GM21381 (cell line): ENCODE measurements around the gene SYVN1.

ENCODE experiments used
- ATAC-seq: cut with Tn5 transposase; IDR thresholded peaks from one replicate; pipeline ENCODE4 v1.9.1; 2021; ENCODE audit warnings: mild to moderate bottlenecking, moderate library complexity; ENCODE audit not compliant: unreplicated experiment

The SYVN1 gene

GRCh38 chr11:65113361-65113756 is 21.0 kb downstream of the SYVN1 start:
- no peak for ATAC-seq

- ATAC-seq: no peak
Observed at GRCh38 chr11:65112546-65113360, 21.6 kb downstream of the SYVN1 start.

- ATAC-seq: peak; percentile 62
Observed at GRCh38 chr11:65111744-65112545, 22.4 kb downstream of the SYVN1 start, which contains the start of gene TM7SF2. Gene TM7SF2 (plus strand): TSS chr11:65111872. CDS start chr11:65112016, 144 bp downstream.

- no peak for ATAC-seq
Observed at GRCh38 chr11:65111159-65111743, 23.1 kb downstream of the SYVN1 start.

DNA sequence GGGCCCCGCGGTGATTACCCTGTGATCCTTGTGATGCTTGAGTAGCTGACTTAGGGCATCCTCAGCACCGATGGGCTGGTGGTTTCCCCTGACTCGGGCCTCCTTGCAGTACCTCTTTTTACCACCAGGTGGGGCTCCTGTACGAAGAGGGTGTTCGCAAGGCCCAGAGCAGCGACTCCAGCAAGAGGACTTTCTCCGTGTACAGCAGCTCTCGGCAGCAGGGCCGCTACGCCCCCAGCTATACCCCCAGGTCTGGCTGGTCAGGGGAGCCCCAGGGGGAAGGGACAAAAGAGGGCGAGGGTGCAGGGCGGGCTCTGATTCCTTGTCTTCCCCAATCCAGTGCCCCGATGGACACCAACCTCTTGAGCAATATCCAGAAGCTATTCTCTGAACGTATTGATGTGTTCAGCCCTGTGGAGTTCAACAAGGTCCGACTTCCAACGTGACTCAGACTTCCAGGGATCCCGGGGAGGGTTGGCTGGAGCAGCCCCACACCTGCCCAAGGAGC is 23.9 kb downstream of the SYVN1 start:
- no peak for ATAC-seq

GRCh38 chr11:65109231-65110198 is 24.8 kb downstream of the SYVN1 start:
- ATAC-seq: no peak

GRCh38 chr11:65108469-65109123 is 25.7 kb downstream of the SYVN1 start:
- no peak for ATAC-seq

DNA sequence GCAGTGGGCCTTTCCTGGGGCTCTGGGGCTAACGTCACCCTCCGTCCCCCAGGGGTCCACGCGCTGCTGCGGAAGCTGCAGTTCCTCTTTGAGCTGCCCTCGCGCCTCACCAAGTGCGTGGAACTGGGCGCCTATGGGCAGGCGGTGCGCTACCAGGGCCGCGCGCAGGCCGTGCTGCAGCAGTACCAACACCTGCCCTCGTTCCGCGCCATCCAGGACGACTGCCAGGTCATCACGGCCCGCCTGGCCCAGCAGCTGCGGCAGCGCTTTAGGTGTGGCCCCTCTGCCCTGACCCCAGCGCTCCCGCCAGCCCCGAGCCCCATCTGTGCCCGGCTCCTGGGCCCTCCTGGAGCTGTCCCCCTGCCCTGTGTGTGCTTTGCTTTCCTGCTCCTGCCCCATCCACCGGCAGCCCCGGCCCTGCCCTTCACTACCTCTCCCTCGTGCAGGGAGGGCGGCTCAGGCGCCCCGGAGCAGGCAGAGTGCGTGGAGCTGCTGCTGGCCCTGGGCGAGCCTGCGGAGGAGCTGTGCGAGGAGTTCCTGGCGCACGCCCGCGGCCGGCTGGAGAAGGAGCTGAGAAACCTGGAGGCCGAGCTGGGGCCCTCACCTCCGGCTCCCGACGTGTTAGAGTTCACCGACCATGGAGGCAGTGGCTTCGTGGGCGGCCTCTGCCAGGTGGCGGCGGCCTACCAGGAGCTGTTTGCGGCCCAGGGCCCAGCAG is 26.4 kb downstream of the SYVN1 start:
- ATAC-seq: no peak

- ATAC-seq: no peak
Observed at GRCh38 chr11:65107078-65107477, 27.2 kb downstream of the SYVN1 start.

DNA sequence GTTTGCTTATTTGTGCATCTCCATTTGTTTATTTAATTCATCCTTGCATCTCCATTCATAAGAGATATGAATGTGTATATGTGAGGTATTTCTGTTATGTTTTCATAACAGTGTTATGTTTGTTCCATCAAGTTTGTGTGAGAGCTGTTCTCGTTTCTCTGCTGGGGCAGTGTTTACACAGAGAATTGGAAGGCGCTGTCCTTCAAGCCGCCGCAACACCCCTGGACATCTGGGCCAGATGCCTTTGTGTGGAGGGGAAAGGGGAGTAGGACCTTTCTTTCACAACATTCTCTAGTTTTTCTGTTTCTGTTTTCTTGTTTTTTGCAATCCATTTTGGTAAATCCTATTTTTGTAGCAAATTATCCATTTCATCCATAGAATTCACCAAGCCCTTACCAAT is 29.7 kb downstream of the SYVN1 start:
- ATAC-seq: no peak

- ATAC-seq: no peak
Observed at GRCh38 chr11:65103476-65103875, 30.8 kb downstream of the SYVN1 start.

- ATAC-seq: no peak
Observed at GRCh38 chr11:65102142-65103095, 31.9 kb downstream of the SYVN1 start.

- no peak for ATAC-seq
Observed at GRCh38 chr11:65100674-65101350, 33.5 kb downstream of the SYVN1 start.

DNA sequence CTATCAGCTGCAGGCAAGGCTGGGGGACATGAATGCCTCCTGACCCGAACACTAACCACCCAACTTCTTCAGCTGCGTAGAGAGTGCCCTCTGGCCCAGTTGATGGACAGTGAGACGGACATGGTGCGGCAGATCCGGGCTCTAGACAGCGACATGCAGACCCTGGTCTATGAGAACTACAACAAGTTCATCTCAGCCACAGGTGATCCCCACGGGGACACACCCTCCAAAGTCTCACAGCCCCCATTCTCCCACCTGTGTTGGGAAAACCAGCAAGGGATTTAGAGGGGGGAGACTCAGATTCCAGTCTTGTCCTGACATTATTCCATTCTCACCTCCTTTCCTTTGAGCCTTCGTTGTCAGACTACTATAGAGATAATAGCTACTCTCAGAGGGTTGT is 37.4 kb downstream of the SYVN1 start:
- no peak for ATAC-seq

GRCh38 chr11:65095974-65096806 is 38.1 kb downstream of the SYVN1 start, which contains the start of gene VPS51:
Gene VPS51 (plus strand): TSS chr11:65096214. CDS start chr11:65096251, 37 bp downstream.
- ATAC-seq: peak; percentile 74

- no peak for ATAC-seq
Observed at GRCh38 chr11:65095427-65095826, 38.9 kb downstream of the SYVN1 start.
